T47D (cell line): Measurements from ENCODE around the gene GBGT1.

Experiments
- DNase-seq, 2 experiments: peaks; one replicate each; pipeline versions ENCODE4 v3.0.0 to v3.0.0-alpha.2; 2011 to 2012; ENCODE audit warnings: low read depth in 1 of 2, low spot score in 1 of 2
- JUND ChIP-seq: IDR thresholded peaks from 2 replicates; pipeline ENCODE4 v1.6.1; 2012; ENCODE audit warnings: low read depth
- in situ Hi-C: cut with HindIII; loops from 2 replicates; pipeline ENCODE4 v1.10.0; 2016; ENCODE audit warnings: low sequenced_read_pairs, low pct_unique_long_range_greater_than_20kb

Gene GBGT1

GRCh38 chr9:133114886-133115603, 48.7 kb downstream of the GBGT1 start:
- DNase-seq: no peak
- no peak for TF ChIP-seq JUND
- in situ Hi-C loops: no loop called here

GRCh38 chr9:133113949-133114885, 49.5 kb downstream of the GBGT1 start:
- peak in 1 of 2 experiments; percentile 61 for DNase-seq
- in situ Hi-C loops: no loop called here

DNA sequence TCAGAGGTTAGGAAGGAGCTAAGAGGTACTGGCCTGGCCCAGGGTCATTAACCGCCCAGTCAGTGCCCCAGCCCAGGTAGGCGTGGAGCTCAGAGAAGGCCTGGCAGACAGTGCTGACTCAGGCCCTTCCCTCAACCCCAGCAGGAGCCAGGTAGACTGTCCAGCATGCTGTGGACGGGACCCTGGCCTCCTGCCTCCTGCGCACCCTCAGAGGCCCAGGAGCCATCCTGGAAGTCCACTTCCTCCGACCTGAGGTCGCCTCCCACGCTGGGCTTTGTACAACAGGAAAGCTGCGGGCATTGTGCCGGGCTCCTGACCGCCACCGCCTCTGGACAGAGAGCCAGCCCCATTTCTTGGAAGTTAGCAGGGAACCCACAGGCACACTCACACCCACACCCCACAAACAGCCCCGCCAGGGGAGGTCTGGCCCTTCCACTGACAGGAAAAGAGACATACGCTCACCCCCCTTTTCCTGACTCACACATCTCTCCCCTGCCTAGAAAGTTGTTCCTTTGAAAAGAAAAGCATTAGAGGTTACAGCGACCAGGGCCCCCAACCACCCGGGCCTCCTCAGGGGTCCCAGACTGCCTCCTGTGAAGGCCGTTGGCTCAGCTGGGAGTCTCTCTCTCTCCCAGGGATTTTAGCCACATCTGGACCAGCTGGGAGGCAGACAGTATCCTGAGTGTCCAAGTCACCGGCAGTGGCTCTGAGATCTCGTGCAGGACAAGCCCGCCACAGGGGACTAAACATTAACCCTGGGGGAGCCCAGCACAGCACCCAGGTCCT, 50.4 kb downstream of the GBGT1 start:
- in situ Hi-C loops: no loop called here
- TF ChIP-seq JUND: no peak
- DNase-seq: no peak

More at GRCh38 chr9:133113949-133114885, 49.5 kb downstream of the GBGT1 start:
- TF ChIP-seq JUND: no peak

DNA sequence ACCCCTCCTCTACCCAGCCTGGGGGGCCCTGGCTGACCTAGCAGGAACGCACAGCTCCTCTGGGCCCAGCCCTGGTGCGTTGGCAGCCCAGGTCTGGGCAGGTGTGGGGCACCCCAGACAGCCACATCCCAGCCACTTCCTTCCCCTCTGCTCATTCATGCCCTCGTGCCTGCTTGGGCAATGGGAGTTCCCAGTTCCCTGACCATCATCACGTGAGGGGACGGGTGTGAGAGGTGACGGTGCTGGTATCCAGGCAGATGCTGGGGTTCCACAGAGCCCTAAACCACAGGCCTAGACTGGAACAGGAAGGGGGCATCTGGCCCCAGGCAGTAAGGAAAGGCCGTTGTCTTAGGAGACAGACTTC, 51.1 kb downstream of the GBGT1 start:
- in situ Hi-C loops: no loop called here
- TF ChIP-seq JUND: no peak
- DNase-seq: no peak

GRCh38 chr9:133111808-133112662, 51.7 kb downstream of the GBGT1 start:
- no peak for DNase-seq
- in situ Hi-C loops: no loop called here
- no peak for TF ChIP-seq JUND

DNA sequence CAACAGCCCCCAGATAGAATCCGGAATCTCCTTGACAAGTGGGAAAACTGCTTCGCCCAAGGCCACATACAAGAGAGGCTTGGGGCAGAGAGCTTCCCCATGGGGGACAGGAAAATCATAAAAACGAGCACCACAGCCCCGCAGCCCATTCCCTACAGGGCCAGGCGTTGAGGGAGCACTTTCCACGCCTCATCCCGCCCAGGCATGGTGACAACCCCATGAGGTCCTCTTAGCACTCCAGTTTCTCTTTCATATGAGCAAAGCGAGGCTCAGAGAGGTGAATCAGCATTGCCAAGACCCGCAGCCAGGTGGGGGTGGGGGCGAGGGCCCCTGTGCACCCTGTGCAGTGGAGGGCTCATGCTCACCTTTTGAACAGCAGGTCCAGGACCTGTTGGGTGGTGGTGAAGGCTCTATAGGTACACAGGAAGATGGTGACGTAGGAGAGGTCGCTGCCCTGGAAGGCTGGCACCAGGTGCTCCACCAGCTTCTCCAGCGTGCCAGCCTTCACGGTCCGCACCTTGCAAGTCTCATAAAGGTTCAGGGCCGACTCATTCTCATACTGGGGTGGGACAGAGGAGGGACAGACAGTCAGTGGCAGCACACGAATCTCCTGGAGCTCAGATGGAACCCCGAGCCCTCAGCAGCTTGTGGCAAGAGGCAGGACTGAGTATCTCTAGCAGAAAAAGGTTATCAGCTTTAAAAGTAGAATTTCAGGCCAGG, 53.6 kb downstream of the GBGT1 start:
- in situ Hi-C loops: no loop called here

DNA sequence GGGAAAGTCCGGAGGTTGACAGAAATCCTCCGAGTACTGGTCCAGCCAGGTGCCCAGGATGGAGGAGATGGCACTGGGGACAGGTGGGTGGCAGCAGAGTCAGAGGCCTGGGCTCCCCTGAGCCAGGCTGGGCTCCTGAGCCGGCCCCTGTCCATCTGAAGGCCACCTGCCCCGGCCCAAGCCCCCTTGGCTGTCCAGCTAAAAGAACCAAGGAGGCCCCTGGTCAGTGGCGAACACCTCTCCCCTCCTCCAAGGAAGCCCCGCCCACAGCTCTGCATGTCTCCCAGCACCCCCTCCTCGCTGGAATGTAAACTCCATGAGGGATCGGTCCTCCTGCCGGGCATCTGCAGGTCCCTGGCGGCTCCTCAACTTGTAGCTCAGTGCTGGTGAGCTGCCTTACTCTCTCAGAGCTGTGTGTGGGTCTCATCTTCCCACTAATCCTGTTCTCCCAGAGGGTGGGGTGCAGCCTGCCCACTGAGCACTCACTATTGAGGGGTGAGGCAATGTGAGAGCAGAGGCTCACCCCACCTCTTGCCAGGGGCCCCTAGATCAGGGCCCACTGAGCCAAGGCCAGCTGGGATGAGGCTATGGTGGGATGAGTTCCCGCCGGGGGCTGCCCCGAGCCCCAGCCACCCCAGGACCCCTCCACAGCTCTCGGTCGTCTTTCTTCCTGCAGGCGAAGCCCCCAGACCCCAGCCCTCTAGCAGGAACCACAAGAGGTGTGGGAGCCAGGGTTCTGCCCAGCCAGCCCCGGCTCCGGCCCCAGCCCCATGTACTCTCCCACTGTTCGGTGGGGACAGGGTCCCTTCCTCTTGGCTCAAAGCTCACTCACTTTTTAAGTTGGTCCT, 54.7 kb downstream of the GBGT1 start:
- DNase-seq: no peak
- in situ Hi-C loops: no loop called here
- no peak for TF ChIP-seq JUND

More for the DNA sequence above, 53.6 kb downstream of the GBGT1 start:
- DNase-seq: no peak
- no peak for TF ChIP-seq JUND

DNA sequence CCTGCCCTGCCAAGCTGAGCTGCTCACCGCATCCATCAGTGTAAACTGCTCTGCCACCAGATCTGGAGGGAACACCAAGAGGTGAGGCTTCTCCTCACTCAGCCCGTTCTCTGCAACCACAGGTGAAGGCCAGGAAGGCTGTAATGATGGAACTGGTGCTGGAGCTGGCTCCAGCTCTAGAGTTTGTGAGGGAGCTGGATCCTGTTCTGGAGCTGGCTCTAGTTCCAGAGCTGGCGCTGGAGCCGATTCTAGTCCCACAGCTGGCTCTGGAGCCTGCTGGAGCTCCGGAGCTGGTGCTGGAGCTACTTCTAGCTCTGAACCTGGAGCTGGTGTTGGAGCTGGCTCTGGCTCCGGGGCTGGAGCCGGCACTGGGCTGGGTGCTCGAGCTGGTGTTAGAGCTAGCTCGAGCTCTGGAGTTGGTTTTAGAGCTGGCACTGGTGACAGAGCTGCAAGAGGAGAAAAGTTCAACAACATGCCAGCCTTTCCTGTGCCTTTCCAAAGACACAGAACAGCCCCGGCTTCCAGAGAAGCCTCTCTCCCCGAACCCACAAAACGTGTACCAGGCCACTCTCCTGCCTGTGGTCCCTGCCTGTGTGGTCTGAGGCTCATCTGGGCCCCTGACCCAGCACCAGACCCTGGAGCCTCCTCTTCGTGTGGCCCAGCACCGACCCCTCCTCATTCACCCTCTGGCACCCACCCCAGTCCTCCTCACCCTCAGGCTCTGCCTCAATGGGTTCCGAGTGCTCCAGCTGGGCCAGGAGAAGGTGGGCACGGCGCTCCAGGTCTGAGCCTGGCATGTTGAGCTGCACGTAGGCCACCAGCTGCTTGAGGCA, 55.5 kb downstream of the GBGT1 start:
- TF ChIP-seq JUND: no peak
- no peak for DNase-seq
- in situ Hi-C loops: no loop called here

DNA sequence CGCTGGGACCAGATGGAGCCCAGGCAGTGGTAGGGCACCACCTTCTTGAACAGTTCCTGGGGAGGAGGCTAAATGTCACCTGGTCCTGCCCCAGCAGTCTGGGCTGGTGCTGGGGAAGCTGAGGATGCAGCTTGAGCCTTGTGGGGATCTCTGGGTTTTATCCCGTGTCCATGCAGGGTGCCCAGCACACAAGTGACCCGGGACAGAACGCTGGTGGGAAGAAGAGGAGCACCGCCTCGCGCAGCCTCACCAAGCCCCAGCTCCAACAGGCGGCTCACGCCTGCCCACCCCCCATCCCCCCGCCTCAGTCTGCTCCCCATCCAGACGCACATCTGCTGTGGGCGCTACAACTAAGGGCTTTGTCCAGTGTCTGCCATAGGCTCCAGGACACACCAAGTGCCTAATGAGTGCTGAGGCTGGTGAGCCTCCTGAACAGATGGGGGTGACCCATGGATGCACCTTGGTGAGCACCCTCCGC, 56.4 kb downstream of the GBGT1 start:
- no peak for TF ChIP-seq JUND
- in situ Hi-C loops: no loop called here
- no peak for DNase-seq
